HL-60 (cell line): ENCODE results near the gene TPTE2.
"Not testable (repeated sequence)": the region's sequence is repeated elsewhere in the genome, so short reads cannot be mapped to it uniquely, and the experiment has no call there.

Experiments used
- DNase-seq, 2 experiments: peaks; one replicate each; pipeline ENCODE4 v3.0.0-alpha.2; 2010 to 2020; ENCODE audit warnings: low read depth in 1 of 2, low spot score in 1 of 2
- H3K27ac ChIP-seq: fragments of 250-450 bp; sonication (Bioruptor Pico); replicated peaks from 2 replicates; pipeline ENCODE4 v1.5.1; 2020; ENCODE audit warnings: mild to moderate bottlenecking, moderate library complexity
- H3K27me3 ChIP-seq: fragments of 250-450 bp; sonication (Bioruptor Pico); 2 replicates; pipeline ENCODE4 v1.5.1; 2021; ENCODE audit warnings: mild to moderate bottlenecking, moderate library complexity; ENCODE audit not compliant: insufficient read depth, poor library complexity, severe bottlenecking
- H3K4me3 ChIP-seq: replicated peaks from 2 replicates; pipeline ENCODE4 v1.5.1; 2011; ENCODE audit warnings: mild to moderate bottlenecking, control low read depth, low read length; ENCODE audit not compliant: insufficient read depth
- CTCF ChIP-seq: IDR thresholded peaks from one replicate; pipeline ENCODE4 v1.5.1; 2011; ENCODE audit warnings: low read length, control low read depth, inconsistent platforms; ENCODE audit not compliant: insufficient read depth
- GABPA ChIP-seq: IDR thresholded peaks from 2 replicates; pipeline ENCODE4 v1.6.1; 2012; ENCODE audit warnings: low read depth
- POLR2AphosphoS5 ChIP-seq: IDR thresholded peaks from 2 replicates; pipeline ENCODE4 v1.6.1; 2012; ENCODE audit warnings: low read depth
- REST ChIP-seq: IDR thresholded peaks from 2 replicates; pipeline ENCODE4 v1.6.1; 2012; ENCODE audit warnings: low read depth; ENCODE audit not compliant: insufficient replicate concordance
- SPI1 ChIP-seq: IDR thresholded peaks from 2 replicates; pipeline ENCODE4 v1.6.1; 2012; ENCODE audit warnings: low read depth, mild to moderate bottlenecking, borderline replicate concordance

Gene TPTE2

GRCh38 chr13:19519049-19519448 is 42.3 kb downstream of the TPTE2 start:
- Histone ChIP-seq H3K27ac (no peak overlapping the region), H3K4me3 (no peak overlapping the region), H3K27me3 (no peaks in the 10 kb centered on the region)
- no peak for DNase-seq
- no peak for TF ChIP-seq REST
- TF ChIP-seq SPI1 = no peak

GRCh38 chr13:19507623-19508022 is 53.7 kb downstream of the TPTE2 start:
- H3K27ac ChIP-seq = not testable (repeated sequence)

DNA sequence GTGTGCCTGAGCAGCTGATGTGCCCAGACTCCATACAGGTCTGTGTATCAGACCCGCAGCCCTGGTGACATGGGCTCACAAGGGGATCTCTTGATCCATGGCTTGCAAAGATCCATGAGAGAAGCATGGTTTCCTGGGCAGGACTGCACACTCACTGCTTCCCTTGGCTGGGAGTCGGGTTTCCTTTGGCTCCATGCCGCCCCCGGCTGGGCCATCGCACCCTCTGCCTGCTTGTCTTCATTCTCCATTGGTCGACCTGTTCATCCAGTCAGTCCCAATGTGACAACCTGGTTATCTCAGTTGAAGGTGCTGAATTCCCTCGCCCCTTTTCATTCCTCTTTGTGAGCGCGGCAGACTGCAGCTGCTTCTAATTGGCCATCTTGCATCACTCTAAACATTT is 101.2 kb downstream of the TPTE2 start:
- not testable (repeated sequence) for DNase-seq, H3K4me3 ChIP-seq, H3K27me3 ChIP-seq, H3K27ac ChIP-seq

More at GRCh38 chr13:19507623-19508022, 53.7 kb downstream of the TPTE2 start:
- not testable (repeated sequence) for H3K4me3 ChIP-seq, H3K27me3 ChIP-seq, DNase-seq

DNA sequence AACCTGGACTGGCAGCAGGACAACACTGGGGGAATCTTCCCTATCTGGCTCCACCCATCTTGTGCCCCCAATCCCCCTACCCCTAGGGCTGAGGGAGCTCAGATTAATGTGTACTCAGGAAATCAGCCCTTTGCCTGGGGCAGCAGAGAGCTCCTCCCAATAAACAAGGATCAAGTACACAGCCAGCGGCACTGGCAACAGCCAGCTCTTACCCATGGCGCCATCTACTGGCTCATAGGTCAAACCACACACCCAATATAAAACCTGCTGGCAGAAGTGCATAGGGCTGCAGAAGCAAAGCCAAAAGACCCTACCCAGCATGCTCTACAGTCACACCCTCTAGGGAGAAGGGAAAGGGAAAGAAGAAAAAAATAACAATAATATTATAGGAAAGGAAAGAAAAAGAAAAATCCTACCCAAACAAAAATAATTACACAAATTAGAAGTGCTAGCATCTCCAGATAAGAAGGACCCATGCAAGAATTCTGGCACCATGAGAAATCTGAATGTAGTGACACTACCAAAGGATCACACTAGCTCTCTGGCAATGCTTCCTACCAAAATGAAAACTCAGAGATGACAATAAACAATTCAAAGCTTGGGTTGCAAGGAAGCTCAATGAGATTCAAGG is 122.2 kb downstream of the TPTE2 start:
- peak in 1 of 2 experiments; percentile 25 for DNase-seq
- not testable (repeated sequence) for H3K27ac ChIP-seq, H3K4me3 ChIP-seq, H3K27me3 ChIP-seq

- not testable (repeated sequence) for H3K4me3 ChIP-seq, DNase-seq, H3K27me3 ChIP-seq, H3K27ac ChIP-seq
Observed at GRCh38 chr13:19437780-19438179, 123.6 kb downstream of the TPTE2 start.

GRCh38 chr13:19422236-19422635 is 139.1 kb downstream of the TPTE2 start:
- not testable (repeated sequence) for H3K27ac ChIP-seq

DNA sequence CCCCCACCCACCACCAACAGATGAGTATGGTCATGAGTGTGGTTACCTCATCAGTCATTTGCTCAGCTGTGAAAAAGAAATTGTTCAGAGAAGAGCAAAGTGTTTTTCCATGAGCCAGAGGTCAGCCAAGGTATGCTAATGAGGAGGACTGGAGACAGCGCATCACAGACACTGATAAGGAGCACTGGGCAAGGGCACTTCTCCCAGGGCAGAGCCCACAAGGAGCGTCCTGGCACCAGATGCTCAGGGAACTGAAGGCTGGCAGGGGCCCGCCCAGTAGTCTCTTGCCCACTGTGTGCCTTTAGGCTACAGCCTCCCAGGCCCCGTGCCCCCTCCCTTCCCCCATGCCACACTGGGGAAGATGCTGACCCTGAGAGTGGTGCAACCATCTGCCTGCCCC is 148.8 kb downstream of the TPTE2 start:
- H3K4me3 ChIP-seq, DNase-seq, H3K27ac ChIP-seq, H3K27me3 ChIP-seq: not testable (repeated sequence)

More at GRCh38 chr13:19422236-19422635, 139.1 kb downstream of the TPTE2 start:
- H3K4me3 ChIP-seq, DNase-seq, H3K27me3 ChIP-seq: not testable (repeated sequence)

DNA sequence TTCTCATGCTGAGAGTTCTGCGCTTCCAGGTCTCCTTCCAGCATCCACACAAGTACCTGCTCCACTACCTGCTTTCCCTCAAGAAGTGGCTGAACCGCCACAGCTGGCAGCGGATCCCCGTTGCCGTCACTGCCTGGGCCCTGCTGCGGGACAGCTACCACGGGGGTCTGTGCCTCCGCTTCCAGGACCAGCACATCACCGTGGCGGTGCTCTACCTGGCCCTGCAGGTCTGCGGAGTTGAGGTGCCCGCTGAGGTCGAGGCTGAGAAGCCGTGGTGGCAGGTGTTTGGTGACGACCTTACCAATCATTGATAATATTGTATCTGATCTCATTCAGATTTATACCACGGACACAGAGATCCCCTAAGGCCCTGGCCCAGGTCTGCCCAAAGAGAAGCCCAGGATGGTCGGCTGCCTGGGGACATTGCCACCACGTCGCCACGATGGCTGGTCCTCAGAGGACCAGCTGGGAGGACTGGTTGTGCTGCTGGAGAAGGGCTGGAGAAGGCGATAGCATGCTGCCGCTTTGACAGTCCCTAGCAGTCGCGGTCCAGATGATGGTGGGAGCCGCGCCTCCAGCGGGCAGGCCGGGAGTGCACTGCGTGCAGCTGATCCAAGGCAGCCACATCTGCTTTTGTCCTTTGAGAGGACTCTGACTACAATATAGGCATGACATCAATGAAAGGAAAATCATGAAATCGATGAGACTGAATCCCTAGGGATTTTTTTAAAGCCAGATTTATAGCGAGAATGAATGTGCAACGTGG is 178.4 kb downstream of the TPTE2 start:
- H3K4me3 ChIP-seq, H3K27ac ChIP-seq, H3K27me3 ChIP-seq, DNase-seq: not testable (repeated sequence)

GRCh38 chr13:19382111-19382510 is 179.2 kb downstream of the TPTE2 start:
- Histone ChIP-seq H3K27ac (no peak overlapping the region), H3K27me3 (no peaks in the 10 kb centered on the region), H3K4me3 (no peak overlapping the region)
- no peak for DNase-seq
- no peak for TF ChIP-seq GABPA
- no peak for TF ChIP-seq POLR2AphosphoS5
- TF ChIP-seq SPI1 = no peak
- no peak for TF ChIP-seq REST
- TF ChIP-seq CTCF = no peak
